ENCODE data around the gene STYXL2.
A peak's percentile ranks its signal among the peaks of the same experiment; 100 is the strongest.

The STYXL2 gene

GRCh38 chr1:167114725-167115124 is 20.9 kb downstream of the STYXL2 start:
- no peaks in the 10 kb centered on the region for H3K9me3 ChIP-seq (ENCODE audit: insufficient read depth, low read depth, low read length)
- no peak overlapping the region for H3K18ac ChIP-seq (ENCODE audit: low read length)
- H4K8ac ChIP-seq (ENCODE audit: low read depth, low read length) = no peak overlapping the region
- no peaks in the 10 kb centered on the region for H3K27me3 ChIP-seq (ENCODE audit: insufficient read depth, low read length)
- H2BK12ac ChIP-seq (ENCODE audit: low read length) = no peak overlapping the region
- no peak overlapping the region for H3K4me3 ChIP-seq (ENCODE audit: low read depth, low read length)
- H3K23ac ChIP-seq (ENCODE audit: low read length) = no peak overlapping the region
- H3K14ac ChIP-seq (ENCODE audit: low read length) = no peak overlapping the region
- no peaks in the 10 kb centered on the region for H3K79me2 ChIP-seq (ENCODE audit: control insufficient read depth, insufficient read depth, low read length, poor library complexity)
- peaks cover 10 to 11% of the 10 kb centered on the region in 2 experiments for H3K4me1 ChIP-seq (ENCODE audit: control insufficient read depth in 1 of 2, insufficient read depth in 2 of 2, low read length in 2 of 2)
- H2AFZ ChIP-seq (ENCODE audit: insufficient read depth, low read length, poor library complexity) = no peak overlapping the region
- peaks cover 7% of the 10 kb centered on the region for H3K79me1 ChIP-seq (ENCODE audit: low read length)
- H2BK120ac ChIP-seq (ENCODE audit: insufficient read depth, low read length, poor library complexity) = no peak overlapping the region
- no peaks in the 10 kb centered on the region for H3K36me3 ChIP-seq (ENCODE audit: control insufficient read depth in 1 of 2, insufficient read depth in 2 of 2, low read length in 2 of 2)
- H2BK5ac ChIP-seq (ENCODE audit: low read depth, low read length, poor library complexity) = no peak overlapping the region
- no peak overlapping the region for H4K91ac ChIP-seq (ENCODE audit: low read depth, low read length)
- DNase-seq = no peak
- H2AK5ac ChIP-seq (ENCODE audit: low read length) = no peak overlapping the region
- H3K27ac ChIP-seq (ENCODE audit: low read depth, low read length) = no peak overlapping the region
- no peak overlapping the region for H3K4ac ChIP-seq (ENCODE audit: low read depth, low read length)
- no peak overlapping the region for H4K12ac ChIP-seq (ENCODE audit: low read depth, low read length)
- no peak overlapping the region for H3K9ac ChIP-seq (ENCODE audit: low read length)
- no peak overlapping the region for H3K4me2 ChIP-seq (ENCODE audit: low read length)

GRCh38 chr1:167115655-167116054 is 21.8 kb downstream of the STYXL2 start:
- no peak overlapping the region for H4K91ac ChIP-seq (ENCODE audit: low read depth, low read length)
- H4K12ac ChIP-seq (ENCODE audit: low read depth, low read length) = no peak overlapping the region
- no peak for DNase-seq
- no peaks in the 10 kb centered on the region for H3K9me3 ChIP-seq (ENCODE audit: insufficient read depth, low read depth, low read length)
- H3K4ac ChIP-seq (ENCODE audit: low read depth, low read length) = no peak overlapping the region
- no peak overlapping the region for H3K18ac ChIP-seq (ENCODE audit: low read length)
- no peak overlapping the region for H4K8ac ChIP-seq (ENCODE audit: low read depth, low read length)
- H3K14ac ChIP-seq (ENCODE audit: low read length) = no peak overlapping the region
- no peaks in the 10 kb centered on the region for H3K27me3 ChIP-seq (ENCODE audit: insufficient read depth, low read length)
- no peak overlapping the region for H3K4me3 ChIP-seq (ENCODE audit: low read depth, low read length)
- H3K4me1 ChIP-seq (ENCODE audit: control insufficient read depth in 1 of 2, insufficient read depth in 2 of 2, low read length in 2 of 2) = peaks cover 14 to 16% of the 10 kb centered on the region in 2 experiments
- H2BK5ac ChIP-seq (ENCODE audit: low read depth, low read length, poor library complexity) = no peak overlapping the region
- peaks cover 11% of the 10 kb centered on the region for H3K79me1 ChIP-seq (ENCODE audit: low read length)
- no peak overlapping the region for H2AFZ ChIP-seq (ENCODE audit: insufficient read depth, low read length, poor library complexity)
- no peaks in the 10 kb centered on the region for H3K79me2 ChIP-seq (ENCODE audit: control insufficient read depth, insufficient read depth, low read length, poor library complexity)
- WGBS (ENCODE audit: extremely low coverage, insufficient coverage, insufficient read length) = no CpG with 5 or more reads among the region's 5 CpGs
- no peak overlapping the region for H2AK5ac ChIP-seq (ENCODE audit: low read length)
- no peaks in the 10 kb centered on the region for H3K36me3 ChIP-seq (ENCODE audit: control insufficient read depth in 1 of 2, insufficient read depth in 2 of 2, low read length in 2 of 2)
- H3K27ac ChIP-seq (ENCODE audit: low read depth, low read length) = no peak overlapping the region
- H2BK120ac ChIP-seq (ENCODE audit: insufficient read depth, low read length, poor library complexity) = no peak overlapping the region
- no peak overlapping the region for H3K23ac ChIP-seq (ENCODE audit: low read length)
- H3K9ac ChIP-seq (ENCODE audit: low read length) = no peak overlapping the region
- H3K4me2 ChIP-seq (ENCODE audit: low read length) = no peak overlapping the region
- no peak overlapping the region for H2BK12ac ChIP-seq (ENCODE audit: low read length)

- H3K9me3 ChIP-seq (ENCODE audit: insufficient read depth, low read depth, low read length) = no peaks in the 10 kb centered on the region
- no peak overlapping the region for H4K91ac ChIP-seq (ENCODE audit: low read depth, low read length)
- H3K4me2 ChIP-seq (ENCODE audit: low read length) = no peak overlapping the region
- no peak overlapping the region for H4K8ac ChIP-seq (ENCODE audit: low read depth, low read length)
- H3K79me2 ChIP-seq (ENCODE audit: control insufficient read depth, insufficient read depth, low read length, poor library complexity) = no peaks in the 10 kb centered on the region
- no peaks in the 10 kb centered on the region for H3K27me3 ChIP-seq (ENCODE audit: insufficient read depth, low read length)
- no CpG with 5 or more reads among the region's 1 CpG for whole genome bisulfite sequencing (ENCODE audit: extremely low coverage, insufficient coverage, insufficient read length)
- no peak overlapping the region for H3K27ac ChIP-seq (ENCODE audit: low read depth, low read length)
- no peak overlapping the region for H3K4ac ChIP-seq (ENCODE audit: low read depth, low read length)
- H2AK5ac ChIP-seq (ENCODE audit: low read length) = no peak overlapping the region
- no peak overlapping the region for H4K12ac ChIP-seq (ENCODE audit: low read depth, low read length)
- no peak overlapping the region for H3K14ac ChIP-seq (ENCODE audit: low read length)
- H2BK5ac ChIP-seq (ENCODE audit: low read depth, low read length, poor library complexity) = no peak overlapping the region
- no peak overlapping the region for H3K18ac ChIP-seq (ENCODE audit: low read length)
- H3K4me3 ChIP-seq (ENCODE audit: low read depth, low read length) = no peak overlapping the region
- no peak overlapping the region for H3K23ac ChIP-seq (ENCODE audit: low read length)
- H3K79me1 ChIP-seq (ENCODE audit: low read length) = peaks cover 12% of the 10 kb centered on the region
- no peak overlapping the region for H2BK120ac ChIP-seq (ENCODE audit: insufficient read depth, low read length, poor library complexity)
- H3K4me1 ChIP-seq (ENCODE audit: control insufficient read depth in 1 of 2, insufficient read depth in 2 of 2, low read length in 2 of 2) = peaks cover 14 to 19% of the 10 kb centered on the region in 2 experiments
- no peaks in the 10 kb centered on the region for H3K36me3 ChIP-seq (ENCODE audit: control insufficient read depth in 1 of 2, insufficient read depth in 2 of 2, low read length in 2 of 2)
- no peak overlapping the region for H2AFZ ChIP-seq (ENCODE audit: insufficient read depth, low read length, poor library complexity)
- no peak overlapping the region for H3K9ac ChIP-seq (ENCODE audit: low read length)
- H2BK12ac ChIP-seq (ENCODE audit: low read length) = no peak overlapping the region
- no peak for DNase-seq
Measured at GRCh38 chr1:167116174-167116573, 22.3 kb downstream of the STYXL2 start.

- Histone ChIP-seq H3K36me3 (ENCODE audit: control insufficient read depth in 1 of 2, insufficient read depth in 2 of 2, low read length in 2 of 2) (no peaks in the 10 kb centered on the region), H3K4ac (ENCODE audit: low read depth, low read length) (no peak overlapping the region), H3K4me3 (ENCODE audit: low read depth, low read length) (no peak overlapping the region), H3K23ac (ENCODE audit: low read length) (no peak overlapping the region), H2BK5ac (ENCODE audit: low read depth, low read length, poor library complexity) (no peak overlapping the region), H3K27ac (ENCODE audit: low read depth, low read length) (no peak overlapping the region), H4K91ac (ENCODE audit: low read depth, low read length) (peak overlapping the region; percentile 64), H3K79me2 (ENCODE audit: control insufficient read depth, insufficient read depth, low read length, poor library complexity) (no peaks in the 10 kb centered on the region), H3K4me1 (ENCODE audit: control insufficient read depth in 1 of 2, insufficient read depth in 2 of 2, low read length in 2 of 2) (peaks cover 17 to 27% of the 10 kb centered on the region in 2 experiments), H3K9me3 (ENCODE audit: insufficient read depth, low read depth, low read length) (no peaks in the 10 kb centered on the region), H3K18ac (ENCODE audit: low read length) (no peak overlapping the region), H2AFZ (ENCODE audit: insufficient read depth, low read length, poor library complexity) (no peak overlapping the region), H2BK12ac (ENCODE audit: low read length) (peak overlapping the region; percentile 25), H3K14ac (ENCODE audit: low read length) (no peak overlapping the region), H3K79me1 (ENCODE audit: low read length) (peaks cover 16% of the 10 kb centered on the region), H4K12ac (ENCODE audit: low read depth, low read length) (no peak overlapping the region), H2AK5ac (ENCODE audit: low read length) (no peak overlapping the region), H3K27me3 (ENCODE audit: insufficient read depth, low read length) (no peaks in the 10 kb centered on the region), H3K9ac (ENCODE audit: low read length) (no peak overlapping the region), H4K8ac (ENCODE audit: low read depth, low read length) (no peak overlapping the region), H2BK120ac (ENCODE audit: insufficient read depth, low read length, poor library complexity) (peak overlapping the region; percentile 54), H3K4me2 (ENCODE audit: low read length) (no peak overlapping the region)
- no CpG with 5 or more reads among the region's 9 CpGs for WGBS (ENCODE audit: extremely low coverage, insufficient coverage, insufficient read length)
- no peak for DNase-seq
Measured at GRCh38 chr1:167117225-167117624, 23.4 kb downstream of the STYXL2 start.

Data from trophoblast cell (in vitro differentiated cells and primary cell).